Measurements from ENCODE around the gene SYCE3.
"Not testable (repeated sequence)": the region's sequence is repeated elsewhere in the genome, so short reads cannot be mapped to it uniquely, and the experiment has no call there.

SYCE3 gene

GRCh38 chr22:50548040-50548920, 14.4 kb downstream of the SYCE3 start:
- DNase-seq = peak; percentile 53

- DNase-seq = no peak
Measured at GRCh38 chr22:50547263-50547985, 15.3 kb downstream of the SYCE3 start.

GRCh38 chr22:50546326-50547262, 16.1 kb downstream of the SYCE3 start:
- no peak for DNase-seq

GRCh38 chr22:50545522-50546325, 17.0 kb downstream of the SYCE3 start, which contains the start of gene KLHDC7B:
Gene KLHDC7B, plus strand, starts transcription at chr22:50545899. Its CDS starts 345 bp downstream, at chr22:50546244.
- DNase-seq = peak; percentile 68

- peak; percentile 68 for DNase-seq
Measured at GRCh38 chr22:50544746-50545253, 17.9 kb downstream of the SYCE3 start.

GRCh38 chr22:50544078-50544745, 18.5 kb downstream of the SYCE3 start:
- DNase-seq = peak; percentile 93

- peak; percentile 90 for DNase-seq
Measured at GRCh38 chr22:50542416-50542927, 20.2 kb downstream of the SYCE3 start.

GRCh38 chr22:50541667-50542026, 21.1 kb downstream of the SYCE3 start:
- peak; percentile 93 for DNase-seq

- no peak for DNase-seq
Measured at GRCh38 chr22:50540381-50540780, 22.3 kb downstream of the SYCE3 start.

GRCh38 chr22:50537765-50538164, 25.0 kb downstream of the SYCE3 start:
- no peak for DNase-seq

GRCh38 chr22:50536226-50536625, 26.5 kb downstream of the SYCE3 start:
- no peak for DNase-seq

GRCh38 chr22:50535113-50535512, 27.6 kb downstream of the SYCE3 start:
- no peak for DNase-seq

GRCh38 chr22:50533856-50534711, 28.6 kb downstream of the SYCE3 start:
- DNase-seq = not testable (repeated sequence)

- no peak for DNase-seq
Measured at GRCh38 chr22:50532824-50533796, 29.6 kb downstream of the SYCE3 start.

GRCh38 chr22:50531962-50532674, 30.6 kb downstream of the SYCE3 start:
- DNase-seq = peak; percentile 42

GRCh38 chr22:50531546-50531961, 31.2 kb downstream of the SYCE3 start:
- peak; percentile 84 for DNase-seq

- DNase-seq = peak; percentile 94
Measured at GRCh38 chr22:50530877-50531545, 31.7 kb downstream of the SYCE3 start.

- DNase-seq = no peak
Measured at GRCh38 chr22:50530580-50530876, 32.2 kb downstream of the SYCE3 start.
